ENCODE results near the gene DEXI. TPM values are rescaled to one million over a fixed set of nuclear protein-coding genes. Genes with fewer than 3 reads are reported as not detected.

The DEXI gene
- total RNA-seq, 2 experiments from 2014 or later: 31.9 TPM

DNA sequence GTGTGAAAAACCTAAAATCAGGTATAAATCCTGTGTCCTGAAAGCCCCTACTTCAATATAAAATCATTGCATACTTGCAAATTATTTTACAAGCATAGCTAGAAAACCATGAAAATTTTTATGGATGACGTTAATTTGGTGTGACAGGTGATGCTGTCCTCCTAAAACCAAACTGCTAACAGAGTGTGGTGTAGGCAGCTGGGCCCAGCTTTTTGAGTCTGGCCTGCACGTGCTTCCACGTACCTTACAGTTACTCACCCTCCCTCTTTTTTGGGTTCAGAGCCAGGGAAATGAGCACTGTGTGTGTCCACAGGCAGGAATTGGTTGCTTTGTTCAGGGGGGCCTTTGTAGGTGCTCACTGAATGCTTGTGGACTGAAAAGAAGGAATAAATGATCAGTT, 38.5 kb upstream of the DEXI start:
- no peak overlapping the region for H3K4me3 Mint-ChIP-seq

DNA sequence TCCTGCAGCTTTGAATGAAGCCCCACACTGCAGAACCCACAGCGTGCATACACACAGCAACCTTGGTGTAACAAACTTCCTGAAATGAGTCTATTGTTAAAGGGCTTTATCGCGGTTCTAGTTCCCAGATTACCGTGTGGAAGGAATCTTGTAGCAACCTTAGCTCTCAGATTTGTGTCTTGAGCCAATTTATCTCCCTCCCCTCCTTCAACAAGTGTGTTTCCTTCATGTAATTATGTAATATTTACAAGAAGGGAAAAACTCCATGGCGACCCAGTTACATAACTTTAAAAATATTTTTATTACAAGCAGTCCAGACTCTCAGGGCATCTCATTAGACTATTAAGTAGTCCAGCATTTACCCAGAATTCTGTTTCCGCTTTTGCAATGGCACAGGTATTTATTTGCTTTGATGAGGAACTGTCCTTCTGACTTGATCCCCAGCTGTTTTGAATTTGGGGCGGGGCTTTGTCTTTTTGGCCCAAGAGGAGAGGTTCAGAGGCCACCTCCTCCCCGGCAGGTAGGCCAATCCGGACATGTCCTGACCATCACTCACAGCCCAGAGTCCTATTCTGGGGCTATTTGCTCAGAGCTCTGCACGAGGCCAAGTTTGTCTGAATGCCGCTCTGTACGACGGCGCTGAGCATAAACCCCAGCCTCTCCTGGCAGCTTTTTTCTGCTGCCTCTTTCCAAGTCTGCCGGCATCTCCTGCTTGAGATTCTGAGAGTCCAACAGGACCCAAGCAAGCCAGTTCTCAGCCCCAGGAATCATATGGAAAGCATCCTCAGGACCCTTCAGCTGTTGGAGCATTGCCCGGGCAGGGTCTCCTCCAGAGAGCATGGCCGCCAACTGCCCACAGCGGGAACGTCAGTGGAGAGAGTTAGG, 37.7 kb upstream of the DEXI start:
- no peak overlapping the region for H3K4me3 Mint-ChIP-seq
- ChIA-PET CTCF (interaction anchor here (0.6 to 2.2 kb wide), 12 partner anchors 9 to 416 kb away, joined by 3 to 16 read pairs (median 3); partner anchors contain the start of gene SOCS1), POLR2A (interaction anchor here (1.4 kb wide), 1 partner anchor 276 kb away, joined by 6 read pairs; the partner anchor contains the start of gene SOCS1)
- no peaks in the 10 kb centered on the region for H3K9me3 Mint-ChIP-seq (ENCODE audit: insufficient read depth)
- peaks cover 81% of the 10 kb centered on the region for H3K4me1 Mint-ChIP-seq (ENCODE audit: low read depth)
- ATAC-seq: no peak
- H3K27me3 Mint-ChIP-seq (ENCODE audit: low read depth): no peaks in the 10 kb centered on the region
- no peak for DNase-seq
- peak overlapping the region; percentile 69 for H3K27ac Mint-ChIP-seq
- peaks cover 68% of the 10 kb centered on the region for H3K36me3 Mint-ChIP-seq (ENCODE audit: low read depth)

More for the DNA sequence above, 38.5 kb upstream of the DEXI start:
- POLR2A ChIA-PET: interaction anchor here (0.8 kb wide), 1 partner anchor 275 kb away, joined by 3 read pairs; the partner anchor contains the start of gene SOCS1
- DNase-seq (no peak), ATAC-seq (no peak)
- peaks cover 79% of the 10 kb centered on the region for H3K4me1 Mint-ChIP-seq (ENCODE audit: low read depth)
- CTCF ChIA-PET: interaction anchor here (0.6 to 2.2 kb wide), 12 partner anchors 8 to 416 kb away, joined by 3 to 16 read pairs (median 3); partner anchors contain the start of gene SOCS1
- H3K9me3 Mint-ChIP-seq (ENCODE audit: insufficient read depth): no peaks in the 10 kb centered on the region
- H3K36me3 Mint-ChIP-seq (ENCODE audit: low read depth): peaks cover 70% of the 10 kb centered on the region
- peak overlapping the region; percentile 69 for H3K27ac Mint-ChIP-seq
- no peaks in the 10 kb centered on the region for H3K27me3 Mint-ChIP-seq (ENCODE audit: low read depth)

DNA sequence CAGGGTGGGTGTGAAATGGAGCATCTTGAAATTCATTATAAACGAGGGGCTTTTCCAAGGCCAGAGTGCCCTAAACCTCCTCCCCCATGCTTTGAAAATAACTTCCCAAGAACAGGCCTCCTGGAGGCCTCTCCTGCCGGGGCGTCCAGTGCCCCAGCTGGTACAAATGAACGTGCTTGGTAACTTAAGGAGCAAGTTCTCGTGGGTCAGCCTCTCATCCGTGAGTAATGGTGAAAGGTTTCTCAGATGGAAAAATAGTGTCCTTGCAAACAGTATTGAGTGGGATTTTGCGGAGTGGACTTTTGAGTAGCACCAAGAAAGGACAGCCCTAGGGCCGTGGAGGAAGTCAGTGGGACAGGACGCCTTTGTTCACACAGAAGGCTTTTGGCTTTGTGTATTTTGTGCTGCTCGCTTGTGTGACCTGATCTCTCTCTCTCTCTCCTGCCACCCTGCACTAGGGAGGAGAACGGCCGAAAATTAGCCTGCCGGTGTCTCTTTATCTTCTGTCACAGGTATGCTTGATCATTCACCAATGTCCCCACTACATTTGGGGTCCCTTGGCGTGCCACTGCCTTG, 36.7 kb upstream of the DEXI start:
- DNase-seq (no peak), ATAC-seq (no peak)
- peaks cover 69% of the 10 kb centered on the region for H3K36me3 Mint-ChIP-seq (ENCODE audit: low read depth)
- H3K9me3 Mint-ChIP-seq (ENCODE audit: insufficient read depth): no peaks in the 10 kb centered on the region
- H3K27me3 Mint-ChIP-seq (ENCODE audit: low read depth): no peaks in the 10 kb centered on the region
- ChIA-PET CTCF (interaction anchor here (2.2 kb wide), 1 partner anchor 15 kb away, joined by 16 read pairs; no protein-coding TSS in a partner anchor), POLR2A (interaction anchor here (1.4 kb wide), 1 partner anchor 277 kb away, joined by 6 read pairs; the partner anchor contains the start of gene SOCS1)
- peak overlapping the region; percentile 86 for H3K27ac Mint-ChIP-seq
- H3K4me3 Mint-ChIP-seq: no peak overlapping the region
- peaks cover 82% of the 10 kb centered on the region for H3K4me1 Mint-ChIP-seq (ENCODE audit: low read depth)

DNA sequence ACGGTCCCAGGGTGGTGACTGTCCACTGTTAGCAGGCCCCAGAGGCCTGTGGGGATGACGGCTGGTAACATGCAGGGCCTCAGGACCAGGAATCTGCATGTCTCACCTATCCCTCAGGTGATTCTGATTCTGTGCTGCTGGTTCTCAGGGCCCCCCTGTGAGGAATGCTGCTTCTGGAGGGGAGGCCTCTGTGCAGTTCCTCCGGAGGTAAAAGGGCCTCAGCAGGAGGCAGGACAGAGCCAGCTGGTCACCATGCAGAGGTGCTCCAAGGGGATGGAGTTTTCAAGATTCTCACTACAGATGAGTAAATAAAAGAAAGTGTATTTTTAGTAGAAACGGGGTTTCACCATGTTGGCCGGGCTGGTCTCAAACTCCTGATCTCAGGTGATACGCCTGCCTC, 35.9 kb upstream of the DEXI start:
- no peak for ATAC-seq
- POLR2A ChIA-PET: no interaction called here
- DNase-seq: no peak
- no peaks in the 10 kb centered on the region for H3K9me3 Mint-ChIP-seq (ENCODE audit: insufficient read depth)
- H3K36me3 Mint-ChIP-seq (ENCODE audit: low read depth): peaks cover 66% of the 10 kb centered on the region
- peak overlapping the region; percentile 86 for H3K27ac Mint-ChIP-seq
- CTCF ChIA-PET: no interaction called here
- peaks cover 81% of the 10 kb centered on the region for H3K4me1 Mint-ChIP-seq (ENCODE audit: low read depth)
- no peaks in the 10 kb centered on the region for H3K27me3 Mint-ChIP-seq (ENCODE audit: low read depth)
- no peak overlapping the region for H3K4me3 Mint-ChIP-seq

DNA sequence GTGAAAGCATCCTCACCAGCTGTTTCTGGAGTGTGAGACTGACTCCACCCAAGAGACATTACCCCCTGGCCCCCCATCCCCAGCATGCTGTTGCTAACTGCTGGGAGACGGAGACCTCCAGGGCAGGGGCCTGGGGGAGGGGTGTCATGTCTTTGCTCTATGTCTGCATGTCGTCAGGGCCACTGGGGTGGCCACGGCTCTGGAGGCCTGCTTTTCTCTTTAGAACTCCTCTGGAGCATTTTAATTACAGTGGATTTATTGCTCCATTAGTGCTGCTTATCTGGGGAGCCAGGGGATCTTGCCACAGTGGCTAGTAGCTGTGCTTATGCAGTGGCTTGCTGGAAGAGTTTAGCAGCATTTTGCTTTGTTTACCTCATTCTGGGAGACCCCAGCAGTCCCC, 34.4 kb upstream of the DEXI start:
- DNase-seq: no peak
- POLR2A ChIA-PET: interaction anchor here (1.0 kb wide), 1 partner anchor 279 kb away, joined by 4 read pairs; the partner anchor contains the start of gene SOCS1
- H3K4me1 Mint-ChIP-seq (ENCODE audit: low read depth): peaks cover 81% of the 10 kb centered on the region
- no peaks in the 10 kb centered on the region for H3K27me3 Mint-ChIP-seq (ENCODE audit: low read depth)
- no peak overlapping the region for H3K4me3 Mint-ChIP-seq
- H3K36me3 Mint-ChIP-seq (ENCODE audit: low read depth): peaks cover 63% of the 10 kb centered on the region
- no peak for ATAC-seq
- no peaks in the 10 kb centered on the region for H3K9me3 Mint-ChIP-seq (ENCODE audit: insufficient read depth)
- CTCF ChIA-PET: interaction anchor here (2.0 to 5.8 kb wide), 4 partner anchors 7 to 279 kb away, joined by 5 to 53 read pairs (median 12); partner anchors contain the start of gene SOCS1
- no peak overlapping the region for H3K27ac Mint-ChIP-seq

DNA sequence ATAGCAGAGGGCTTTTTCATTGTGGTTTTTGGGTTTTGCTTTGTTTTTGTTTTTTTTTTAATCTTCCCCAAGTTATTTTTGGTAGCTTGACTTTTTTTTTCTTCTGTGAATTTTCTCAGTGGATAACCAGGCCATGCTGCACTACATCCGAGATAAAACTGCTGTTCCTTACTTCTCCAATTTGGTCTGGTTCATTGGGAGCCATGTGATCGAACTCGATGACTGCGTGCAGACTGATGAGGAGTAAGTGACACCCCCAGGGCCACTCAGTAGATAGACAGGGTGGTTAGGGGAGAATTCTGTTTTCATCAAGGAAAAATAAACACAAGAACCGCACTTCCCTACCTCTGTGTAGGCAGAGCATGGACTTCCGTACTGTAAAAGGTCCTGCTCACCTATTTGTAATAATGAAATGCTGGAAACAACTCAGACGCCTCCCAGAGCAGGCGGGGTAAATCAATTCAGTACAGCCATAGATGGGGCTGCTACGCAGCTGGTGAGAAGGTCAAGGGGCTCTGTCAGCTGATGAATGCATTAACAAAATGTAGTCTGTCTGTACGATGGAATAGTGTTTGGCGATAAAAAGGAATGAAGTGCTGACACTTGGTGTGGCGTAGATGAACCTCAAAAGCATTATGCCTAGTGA, 30.7 kb upstream of the DEXI start:
- H3K27ac Mint-ChIP-seq: peak overlapping the region; percentile 78

DNA sequence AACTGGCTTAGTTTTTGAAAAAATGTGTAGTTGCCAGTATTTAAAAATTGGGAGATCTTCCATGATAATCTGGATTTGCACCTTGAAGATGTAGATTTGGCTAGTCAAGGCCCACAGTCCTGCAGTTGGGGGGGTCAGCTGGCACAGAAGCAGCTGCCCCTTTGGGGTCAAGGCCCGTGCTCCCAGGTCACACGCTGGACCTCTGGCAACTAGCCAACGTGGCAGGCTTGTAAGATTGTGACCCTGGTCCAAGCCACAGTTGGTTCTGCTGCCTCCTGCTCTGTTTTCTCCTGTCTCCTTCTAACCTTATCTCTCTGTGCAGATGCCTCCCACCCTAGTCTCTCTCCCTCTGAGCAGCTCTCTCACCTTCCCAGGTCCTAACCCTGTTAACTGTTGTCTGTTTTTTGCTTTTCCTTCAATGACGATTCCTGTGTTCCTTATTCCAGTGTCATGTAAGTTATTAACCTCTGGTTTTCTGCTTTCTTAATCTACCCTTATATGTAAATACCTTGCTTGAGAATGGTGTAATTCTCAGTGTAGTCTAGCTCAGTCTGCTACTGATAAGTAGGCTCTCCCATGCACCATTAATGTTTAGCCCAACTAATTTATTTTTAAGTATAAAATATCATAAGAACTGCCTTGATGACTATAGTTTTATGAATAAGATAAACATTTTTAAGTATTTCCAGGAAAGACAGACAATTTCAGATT, 30.0 kb upstream of the DEXI start:
- peaks cover 42% of the 10 kb centered on the region for H3K36me3 Mint-ChIP-seq (ENCODE audit: low read depth)
- peak overlapping the region; percentile 54 for H3K4me3 Mint-ChIP-seq
- ATAC-seq (peak; percentile 63), DNase-seq (no peak)
- ChIA-PET CTCF (interaction anchor here (0.7 to 11.8 kb wide), 16 partner anchors 9 to 560 kb away, joined by 3 to 210 read pairs (median 4); partner anchors contain the start of gene SOCS1), POLR2A (interaction anchor here (0.7 to 2.5 kb wide), 4 partner anchors 252 to 384 kb away, joined by 3 to 33 read pairs (median 9); partner anchors contain the start of gene SOCS1)
- peak overlapping the region; percentile 82 for H3K27ac Mint-ChIP-seq
- no peaks in the 10 kb centered on the region for H3K9me3 Mint-ChIP-seq (ENCODE audit: insufficient read depth)
- no peaks in the 10 kb centered on the region for H3K27me3 Mint-ChIP-seq (ENCODE audit: low read depth)
- peaks cover 80% of the 10 kb centered on the region for H3K4me1 Mint-ChIP-seq (ENCODE audit: low read depth)

More for the DNA sequence above, 30.7 kb upstream of the DEXI start:
- Mint-ChIP-seq H3K4me3 (peak overlapping the region; percentile 54), H3K4me1 (ENCODE audit: low read depth) (peaks cover 84% of the 10 kb centered on the region), H3K9me3 (ENCODE audit: insufficient read depth) (no peaks in the 10 kb centered on the region), H3K36me3 (ENCODE audit: low read depth) (peaks cover 46% of the 10 kb centered on the region), H3K27me3 (ENCODE audit: low read depth) (no peaks in the 10 kb centered on the region)
- ChIA-PET POLR2A (interaction anchor here (0.7 to 2.5 kb wide), 3 partner anchors 279 to 384 kb away, joined by 3 to 33 read pairs (median 12); partner anchors contain the start of gene SOCS1), CTCF (interaction anchor here (0.7 to 11.8 kb wide), 14 partner anchors 10 to 559 kb away, joined by 3 to 210 read pairs (median 4); partner anchors contain the start of gene SOCS1)
- DNase-seq (no peak), ATAC-seq (peak; percentile 52)

DNA sequence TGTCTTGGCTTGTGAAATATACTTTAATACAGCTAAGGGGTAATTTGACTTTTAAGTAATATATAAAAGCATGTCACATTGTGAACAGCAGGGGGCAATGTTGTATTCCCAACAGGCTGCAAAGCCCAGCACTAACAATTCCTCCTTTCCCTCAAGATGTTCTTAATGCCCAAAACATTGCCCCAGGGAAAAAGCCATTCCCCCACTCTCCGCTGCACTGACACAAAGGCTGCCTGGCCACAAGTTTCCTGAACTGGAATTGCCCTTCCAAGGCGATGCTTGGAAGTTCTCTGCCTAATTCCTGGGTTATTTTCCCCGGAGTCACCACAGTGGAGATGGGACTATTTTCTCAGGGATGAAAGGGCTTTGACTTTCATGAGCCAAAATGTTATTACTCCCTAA, 29.3 kb upstream of the DEXI start:
- no peak overlapping the region for H3K27ac Mint-ChIP-seq
- H3K27me3 Mint-ChIP-seq (ENCODE audit: low read depth): no peaks in the 10 kb centered on the region
- POLR2A ChIA-PET: interaction anchor here (0.6 to 2.5 kb wide), 7 partner anchors 81 to 487 kb away, joined by 3 to 33 read pairs (median 4); partner anchors contain the start of gene SOCS1
- no peak overlapping the region for H3K4me3 Mint-ChIP-seq
- peaks cover 80% of the 10 kb centered on the region for H3K4me1 Mint-ChIP-seq (ENCODE audit: low read depth)
- H3K36me3 Mint-ChIP-seq (ENCODE audit: low read depth): peaks cover 42% of the 10 kb centered on the region
- H3K9me3 Mint-ChIP-seq (ENCODE audit: insufficient read depth): no peaks in the 10 kb centered on the region
- ATAC-seq (no peak), DNase-seq (peak; percentile 65)
- CTCF ChIA-PET: interaction anchor here (0.7 to 11.8 kb wide), 41 partner anchors 9 to 735 kb away, joined by 3 to 210 read pairs (median 4); partner anchors contain the start of gene SOCS1

DNA sequence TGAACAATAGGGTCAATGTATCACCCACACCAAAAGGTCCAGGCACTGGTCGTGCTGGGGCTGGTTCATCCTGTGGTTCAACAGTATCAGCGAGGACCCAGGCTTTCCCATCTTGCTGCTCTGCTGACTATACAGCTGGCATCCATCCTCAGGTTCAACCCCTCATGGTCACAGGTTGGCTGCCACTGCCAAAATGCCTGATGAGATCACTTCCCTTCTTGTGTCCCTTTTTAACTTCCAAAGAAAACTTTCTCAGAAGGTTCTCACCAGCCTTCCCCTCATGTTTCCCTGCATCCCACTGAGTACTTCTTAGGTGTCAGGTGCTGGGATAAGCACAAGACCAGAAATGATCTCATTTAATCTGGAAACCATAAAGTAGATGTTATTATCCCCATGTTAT, 27.8 kb upstream of the DEXI start:
- Mint-ChIP-seq H3K9me3 (ENCODE audit: insufficient read depth) (no peaks in the 10 kb centered on the region), H3K36me3 (ENCODE audit: low read depth) (peaks cover 50% of the 10 kb centered on the region), H3K27me3 (ENCODE audit: low read depth) (no peaks in the 10 kb centered on the region), H3K27ac (peak overlapping the region; percentile 27), H3K4me3 (no peak overlapping the region), H3K4me1 (ENCODE audit: low read depth) (peaks cover 86% of the 10 kb centered on the region)
- ChIA-PET POLR2A (interaction anchor here (0.6 to 7.3 kb wide), 3 partner anchors 131 to 286 kb away, joined by 3 to 79 read pairs (median 3); partner anchors contain the start of gene SOCS1), CTCF (interaction anchor here (1.7 to 11.8 kb wide), 5 partner anchors 16 to 436 kb away, joined by 5 to 210 read pairs (median 17); partner anchors contain the start of gene SOCS1)
- ATAC-seq (no peak), DNase-seq (no peak)

DNA sequence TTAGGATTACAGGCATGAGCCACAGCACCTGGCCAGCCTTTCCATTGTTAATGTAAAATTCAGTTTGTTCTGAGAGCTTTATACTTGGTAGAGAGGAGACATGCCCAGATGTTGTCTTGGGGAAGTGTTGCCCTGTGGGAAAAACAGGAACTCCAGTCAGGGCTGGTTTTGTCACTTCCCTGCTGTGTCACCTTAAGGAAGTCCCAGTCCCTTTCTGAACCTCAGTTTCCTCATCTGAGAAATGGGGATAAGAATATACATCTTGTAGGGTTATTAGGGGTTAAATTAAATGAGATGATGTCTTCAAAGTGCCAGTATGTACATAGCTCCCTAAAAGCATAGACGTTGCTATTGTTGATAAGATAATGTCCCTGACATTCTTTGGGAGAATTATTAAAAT, 27.3 kb upstream of the DEXI start:
- H3K36me3 Mint-ChIP-seq (ENCODE audit: low read depth): peaks cover 48% of the 10 kb centered on the region
- ATAC-seq: no peak
- H3K4me1 Mint-ChIP-seq (ENCODE audit: low read depth): peaks cover 86% of the 10 kb centered on the region
- H3K27ac Mint-ChIP-seq: no peak overlapping the region
- no peaks in the 10 kb centered on the region for H3K27me3 Mint-ChIP-seq (ENCODE audit: low read depth)
- no peak overlapping the region for H3K4me3 Mint-ChIP-seq
- no peak for DNase-seq
- POLR2A ChIA-PET: interaction anchor here (0.6 to 7.3 kb wide), 2 partner anchors 131 to 287 kb away, joined by 3 to 79 read pairs; partner anchors contain the start of gene SOCS1
- H3K9me3 Mint-ChIP-seq (ENCODE audit: insufficient read depth): no peaks in the 10 kb centered on the region
- CTCF ChIA-PET: interaction anchor here (1.0 to 11.8 kb wide), 6 partner anchors 11 to 436 kb away, joined by 3 to 210 read pairs (median 6); partner anchors contain the start of gene SOCS1

Measured in activated CD8-positive, alpha-beta T cell treated with anti-CD3 and anti-CD28 coated beads, Interleukin-2, amount 10 ng/mL, durations not matched to agents 7 days and 5 days (primary cell).